ENCODE data around the gene LPAR3.

LPAR3 gene

GRCh38 chr1:84773195-84773594 lies 119.8 kb downstream of the LPAR3 start:
- H3K36me3 ChIP-seq (ENCODE audit: control insufficient read depth in 2 of 2, insufficient read depth in 1 of 2, low read length in 2 of 2) = no peaks in the 10 kb centered on the region
- H3K27ac ChIP-seq (ENCODE audit: extremely low read depth, low read depth, low read length) = no peak overlapping the region
- no peak overlapping the region for H3K4me3 ChIP-seq (ENCODE audit: low read depth, low read length)
- H3K9me3 ChIP-seq (ENCODE audit: control insufficient read depth, insufficient read depth, low read depth, low read length) = no peaks in the 10 kb centered on the region
- H3K4me1 ChIP-seq (ENCODE audit: control insufficient read depth, insufficient read depth, low read length) = no peaks in the 10 kb centered on the region
- ChIA-PET CTCF (interaction anchor here (0.5 to 4.5 kb wide), 17 partner anchors 9 to 866 kb away, joined by 3 to 57 read pairs (median 3); no protein-coding TSS in a partner anchor), POLR2A (no interaction called here)
- no peak for TF ChIP-seq HOXD13 (CRISPR knock-in tag; IDR thresholded peaks at IDR 0.05; ENCODE audit: borderline replicate concordance)
- no peak for TF ChIP-seq ZSCAN5A (tag by site-specific recombination; IDR thresholded peaks at IDR 0.05)
- TF ChIP-seq GFI1B (tag by site-specific recombination; IDR thresholded peaks at IDR 0.05) = no peak
- no peak for TF ChIP-seq ZNF549 (tag by site-specific recombination; IDR thresholded peaks at IDR 0.05)
- no peak for TF ChIP-seq ZNF37A (tag by site-specific recombination; IDR thresholded peaks at IDR 0.05)

GRCh38 chr1:84772428-84772943 lies 120.5 kb downstream of the LPAR3 start:
- CTCF ChIA-PET = interaction anchor here (0.5 to 4.5 kb wide), 36 partner anchors 10 to 887 kb away, joined by 3 to 57 read pairs (median 3); no protein-coding TSS in a partner anchor
- POLR2A ChIA-PET = no interaction called here
- no peaks in the 10 kb centered on the region for H3K4me1 ChIP-seq (ENCODE audit: control insufficient read depth, insufficient read depth, low read length)

GRCh38 chr1:84771895-84772294 lies 121.1 kb downstream of the LPAR3 start:
- Histone ChIP-seq H3K27ac (ENCODE audit: extremely low read depth, low read depth, low read length) (no peak overlapping the region), H3K9me3 (ENCODE audit: control insufficient read depth, insufficient read depth, low read depth, low read length) (no peaks in the 10 kb centered on the region), H3K4me3 (ENCODE audit: low read depth, low read length) (no peak overlapping the region), H3K4me1 (ENCODE audit: control insufficient read depth, insufficient read depth, low read length) (no peaks in the 10 kb centered on the region), H3K36me3 (ENCODE audit: control insufficient read depth in 2 of 2, insufficient read depth in 1 of 2, low read length in 2 of 2) (no peaks in the 10 kb centered on the region)
- ChIA-PET POLR2A (no interaction called here), CTCF (interaction anchor here (0.7 to 4.5 kb wide), 31 partner anchors 10 to 887 kb away, joined by 3 to 57 read pairs (median 4); no protein-coding TSS in a partner anchor)
- TF ChIP-seq ZNF248 (tag by site-specific recombination; IDR thresholded peaks at IDR 0.05) (no peak), BCL11A (tag by site-specific recombination; IDR thresholded peaks at IDR 0.05; ENCODE audit: low read depth) (no peak), ZNF214 (tag by site-specific recombination; IDR thresholded peaks at IDR 0.05; ENCODE audit: borderline replicate concordance) (no peak), YY1 (tag by site-specific recombination; IDR thresholded peaks at IDR 0.05) (no peak), ZSCAN5A (tag by site-specific recombination; IDR thresholded peaks at IDR 0.05) (no peak), ZNF621 (tag by site-specific recombination; IDR thresholded peaks at IDR 0.05) (no peak), ZNF157 (tag by site-specific recombination; IDR thresholded peaks at IDR 0.05) (no peak), ZNF266 (tag by site-specific recombination; IDR thresholded peaks at IDR 0.05; ENCODE audit: low read depth) (no peak)

More at GRCh38 chr1:84772428-84772943, 120.5 kb downstream of the LPAR3 start:
- no peaks in the 10 kb centered on the region for H3K9me3 ChIP-seq (ENCODE audit: control insufficient read depth, insufficient read depth, low read depth, low read length)
- TF ChIP-seq ZFHX2 (tag by site-specific recombination; conservative IDR thresholded peaks at IDR 0.05) (no peak), BCL11B (tag by site-specific recombination; IDR thresholded peaks at IDR 0.05; ENCODE audit: low read depth) (no peak), ZNF510 (tag by site-specific recombination; IDR thresholded peaks at IDR 0.05; ENCODE audit: insufficient replicate concordance) (no peak), INSM2 (tag by site-specific recombination; IDR thresholded peaks at IDR 0.05) (peak; percentile 78), ZNF785 (tag by site-specific recombination; IDR thresholded peaks at IDR 0.05) (no peak), ZNF169 (tag by site-specific recombination; IDR thresholded peaks at IDR 0.05) (no peak), CTCF (tag by site-specific recombination; IDR thresholded peaks at IDR 0.05) (peak; percentile 73), ZBTB48 (tag by site-specific recombination; IDR thresholded peaks at IDR 0.05) (no peak), ZNF366 (tag by site-specific recombination; conservative IDR thresholded peaks at IDR 0.05) (no peak), ZNF654 (tag by site-specific recombination; IDR thresholded peaks at IDR 0.05; ENCODE audit: low read depth) (peak; percentile 93), KLF8 (tag by site-specific recombination; IDR thresholded peaks at IDR 0.05) (no peak)
- no peak overlapping the region for H3K27ac ChIP-seq (ENCODE audit: extremely low read depth, low read depth, low read length)
- H3K36me3 ChIP-seq (ENCODE audit: control insufficient read depth in 2 of 2, insufficient read depth in 1 of 2, low read length in 2 of 2) = no peaks in the 10 kb centered on the region
- no peak overlapping the region for H3K4me3 ChIP-seq (ENCODE audit: low read depth, low read length)
